IMR-90 (cell line): ENCODE measurements around the gene PPM1L. TPM values are rescaled to one million over a fixed set of nuclear protein-coding genes. Genes with fewer than 3 reads are reported as not detected.

Source experiments
- ATAC-seq: fragments of 200-7000 bp; cut with Tn5 transposase; 2 replicates; pipeline ENCODE4 v1.9.1; 2020; ENCODE audit warnings: low read depth, mild to moderate bottlenecking, moderate library complexity
- BruUV-seq: library from RNA; stranded (reverse); fragments of 400-500 nt; replicated peaks from 2 replicates; lab custom pipeline; 2021; lab: Mats Ljungman, UMichigan
- CTCF ChIA-PET: fragments of 300-600 bp; formaldehyde crosslinking; extraction: SDS; loops from one replicate; lab custom pipeline; 2021; ENCODE audit warnings: antibody characterized with exemption; lab: Yijun Ruan, JAX
- POLR2A ChIA-PET: fragments of 300-600 bp; sonication (Branson Sonifier 250); formaldehyde crosslinking; loops from one replicate; lab custom pipeline; 2022; ENCODE audit warnings: antibody characterized with exemption; ENCODE audit not compliant: unreplicated experiment; lab: Charles Lee
- DNase-seq: peaks from one replicate; pipeline ENCODE4 v3.0.0; 2013
- H2AFZ ChIP-seq: replicated peaks from 2 replicates; pipeline ENCODE3; 2013; ENCODE audit warnings: low read length, mild to moderate bottlenecking; ENCODE audit not compliant: poor library complexity
- H2AK5ac ChIP-seq: 2 replicates; pipeline ENCODE4 v1.6.1; 2013; ENCODE audit warnings: low read depth, low read length, inconsistent platforms
- H2AK9ac ChIP-seq: replicated peaks from 2 replicates; pipeline ENCODE3; 2013; ENCODE audit warnings: mild to moderate bottlenecking, low read depth, low read length, moderate library complexity; ENCODE audit not compliant: poor library complexity
- H2BK120ac ChIP-seq: 2 replicates; pipeline ENCODE4 v1.6.1; 2013; ENCODE audit warnings: low read depth, low read length, inconsistent platforms
- H2BK15ac ChIP-seq: 3 replicates; pipeline ENCODE4 v1.6.1; 2013; ENCODE audit warnings: low read depth, low read length, inconsistent platforms
- H2BK20ac ChIP-seq: 2 replicates; pipeline ENCODE4 v1.6.1; 2013; ENCODE audit warnings: low read depth, mild to moderate bottlenecking, inconsistent platforms, low read length, moderate library complexity
- H2BK5ac ChIP-seq: 2 replicates; pipeline ENCODE4 v1.6.1; 2013; ENCODE audit warnings: mild to moderate bottlenecking, low read depth, low read length, inconsistent platforms; ENCODE audit not compliant: poor library complexity, severe bottlenecking
- H3K14ac ChIP-seq: replicated peaks from 2 replicates; pipeline ENCODE4 v1.6.1; 2013; ENCODE audit warnings: low read depth, low read length, inconsistent platforms
- H3K18ac ChIP-seq: 2 replicates; pipeline ENCODE4 v1.6.1; 2013; ENCODE audit warnings: low read depth, low read length, control low read depth
- H3K23ac ChIP-seq: 2 replicates; pipeline ENCODE4 v1.6.1; 2013; ENCODE audit warnings: low read depth, low read length, inconsistent platforms
- H3K27ac ChIP-seq: 2 replicates; pipeline ENCODE4 v1.5.1; 2013; ENCODE audit warnings: mild to moderate bottlenecking, control low read depth, low read length; ENCODE audit not compliant: insufficient read depth
- H3K27me3 ChIP-seq: 2 replicates; pipeline ENCODE4 v1.6.1; 2013; ENCODE audit warnings: low read length; ENCODE audit not compliant: control insufficient read depth, insufficient read depth
- H3K36me3 ChIP-seq: 2 replicates; pipeline ENCODE4 v1.6.1; 2013; ENCODE audit warnings: low read length, mixed read lengths; ENCODE audit not compliant: control insufficient read depth, insufficient read depth
- H3K4ac ChIP-seq: 2 replicates; pipeline ENCODE4 v1.6.1; 2013; ENCODE audit warnings: low read depth, low read length, inconsistent platforms
- H3K4me1 ChIP-seq: 2 replicates; pipeline ENCODE4 v1.6.1; 2013; ENCODE audit warnings: low read length, mixed read lengths; ENCODE audit not compliant: control insufficient read depth, insufficient read depth
- H3K4me2 ChIP-seq: 2 replicates; pipeline ENCODE4 v1.6.1; 2013; ENCODE audit warnings: low read depth, mild to moderate bottlenecking, control low read depth, low read length, moderate library complexity
- H3K4me3 ChIP-seq: 2 replicates; pipeline ENCODE4 v1.5.1; 2013; ENCODE audit warnings: low read depth, mild to moderate bottlenecking, control low read depth, low read length, moderate library complexity; ENCODE audit not compliant: insufficient read depth
- H3K56ac ChIP-seq: 2 replicates; pipeline ENCODE4 v1.6.1; 2013; ENCODE audit warnings: low read length, inconsistent platforms; ENCODE audit not compliant: insufficient read depth; ENCODE audit errors: extremely low read depth
- H3K79me1 ChIP-seq, 2 experiments: 2 replicates each; pipeline ENCODE4 v1.6.1; 2013; ENCODE audit warnings: low read length in 2 of 2, inconsistent platforms in 1 of 2, low read depth in 1 of 2
- H3K9ac ChIP-seq: 2 replicates; pipeline ENCODE4 v1.6.1; 2013; ENCODE audit warnings: low read depth, low read length, control low read depth
- H3K9me1 ChIP-seq: 2 replicates; pipeline ENCODE4 v1.6.1; 2013; ENCODE audit warnings: low read length, inconsistent platforms; ENCODE audit not compliant: insufficient read depth
- H3K9me3 ChIP-seq: 2 replicates; pipeline ENCODE4 v1.6.1; 2013; ENCODE audit warnings: low read length; ENCODE audit not compliant: control insufficient read depth, insufficient read depth
- H4K20me1 ChIP-seq: 2 replicates; pipeline ENCODE4 v1.6.1; 2013; ENCODE audit warnings: low read length, inconsistent platforms; ENCODE audit not compliant: insufficient read depth
- H4K5ac ChIP-seq: 2 replicates; pipeline ENCODE4 v1.6.1; 2013; ENCODE audit warnings: mild to moderate bottlenecking, low read depth, low read length, control low read depth
- H4K8ac ChIP-seq, 2 experiments: 2 replicates each; pipeline ENCODE4 v1.6.1; 2013; ENCODE audit warnings: low read depth in 2 of 2, low read length in 2 of 2, control low read depth in 1 of 2, inconsistent platforms in 1 of 2
- H4K91ac ChIP-seq: 2 replicates; pipeline ENCODE4 v1.6.1; 2013; ENCODE audit warnings: low read depth, low read length, inconsistent platforms; ENCODE audit not compliant: insufficient read depth
- BHLHE40 ChIP-seq: fragments of 150-350 bp; IDR thresholded peaks from 2 replicates; pipeline ENCODE4 v1.6.1; 2016; ENCODE audit warnings: mild to moderate bottlenecking, low read depth, low read length
- CHD1 ChIP-seq: IDR thresholded peaks from 2 replicates; pipeline ENCODE4 v1.6.1; 2012; ENCODE audit warnings: low read depth, low read length, improper control_type of control experiment
- MXI1 ChIP-seq: IDR thresholded peaks from 2 replicates; pipeline ENCODE4 v1.6.1; 2012; ENCODE audit warnings: low read depth, mild to moderate bottlenecking, low read length, moderate library complexity, borderline replicate concordance
- POLR2A ChIP-seq: IDR thresholded peaks from 2 replicates; pipeline ENCODE4 v1.6.1; 2012; ENCODE audit warnings: mild to moderate bottlenecking, low read depth, low read length
- RFX5 ChIP-seq: IDR thresholded peaks from 2 replicates; pipeline ENCODE4 v1.8.0; 2012; ENCODE audit warnings: low read depth, mild to moderate bottlenecking, low read length, moderate library complexity
- WGBS, 2 experiments: methylation state at CpG; one replicate each; pipeline versions ENCODE4 v1.1.5 to v1.1.7; 2013; ENCODE audit warnings: missing lambda C conversion rate in 2 of 2; ENCODE audit not compliant: insufficient read length in 1 of 2; ENCODE audit errors: extremely low coverage in 2 of 2; 5-methylcytosine and 5-hydroxymethylcytosine counted together
- dilution Hi-C: fragments of 300-500 bp; cut with HindIII; formaldehyde crosslinking; loops from one replicate; pipeline ENCODE4 v1.14.3; 2018; ENCODE audit warnings: low sequenced_read_pairs; ENCODE audit not compliant: unreplicated experiment
- in situ Hi-C: fragments of 300-500 bp; cut with MboI; formaldehyde crosslinking; loops from 3 replicates; pipeline ENCODE4 v1.14.3; 2019; ENCODE audit warnings: low sequenced_read_pairs, inconsistent platforms, mixed read lengths
- intact Hi-C: fragments of 100-400 bp; cut with micrococcal nuclease; formaldehyde crosslinking; loops from 2 replicates; pipeline ENCODE4 v1.10.0; 2022
- polyA plus RNA-seq, 3 experiments: library from polyadenylated mRNA; depleted of rRNA; stranded (reverse); fragments of >200 nt; gene quantifications; 2 replicates each; pipeline ENCODE4 v1.2.3, GENCODE V29; 2012; ENCODE audit warnings: low replicate concordance in 1 of 3
- total RNA-seq: library from RNA; depleted of rRNA; stranded (reverse); fragments of >200 nt; gene quantifications from 2 replicates; pipeline ENCODE4 v1.2.3, GENCODE V29; 2012
- TF ChIP-seq, protein P1 (sequence below): conservative IDR thresholded peaks from 2 replicates; pipeline ENCODE4 v1.5.1; 2012; ENCODE audit warnings: mild to moderate bottlenecking, low read depth, low read length, improper control_type of control experiment

The PPM1L gene
- total and polyA plus RNA-seq, 2 of the 4 experiments (the other 2 are of a cell fraction): 0.14 to 0.18 TPM

DNA sequence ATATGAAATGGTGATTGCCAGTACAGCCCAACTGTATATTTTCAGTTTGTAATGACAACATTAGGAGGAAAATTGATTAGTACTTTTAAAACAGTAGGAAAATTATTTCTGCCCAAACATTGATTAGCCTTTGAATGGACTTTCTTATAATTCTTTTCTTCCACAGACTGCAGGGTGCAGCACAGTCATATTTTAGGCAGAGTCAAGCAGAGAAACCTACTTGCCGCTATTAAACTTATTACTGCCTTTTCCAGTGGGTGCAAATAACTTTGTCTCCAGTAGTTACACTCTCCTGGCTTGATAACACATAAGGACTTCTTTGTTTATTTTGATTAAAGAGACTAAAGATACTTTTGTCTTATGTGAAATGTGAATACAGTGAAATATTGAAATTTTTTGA is 85.4 kb downstream of the PPM1L start:
- H3K4me3 ChIP-seq: no peak overlapping the region
- WGBS, 2 experiments: no CpG with 5 or more reads among the region's 1 CpG
- H3K23ac ChIP-seq: no peak overlapping the region
- no peak overlapping the region for H3K14ac ChIP-seq
- H2AK5ac ChIP-seq: no peak overlapping the region
- H3K18ac ChIP-seq: no peak overlapping the region
- no peak for ATAC-seq
- H3K56ac ChIP-seq: no peak overlapping the region
- no peak overlapping the region for H3K9ac ChIP-seq
- no peak overlapping the region for H3K27ac ChIP-seq
- dilution Hi-C loops: no loop called here
- in situ Hi-C loops: no loop called here
- TF ChIP-seq BHLHE40 (no peak), MXI1 (no peak), CHD1 (no peak), POLR2A (no peak), RFX5 (no peak)
- TF ChIP-seq, protein P1, sequence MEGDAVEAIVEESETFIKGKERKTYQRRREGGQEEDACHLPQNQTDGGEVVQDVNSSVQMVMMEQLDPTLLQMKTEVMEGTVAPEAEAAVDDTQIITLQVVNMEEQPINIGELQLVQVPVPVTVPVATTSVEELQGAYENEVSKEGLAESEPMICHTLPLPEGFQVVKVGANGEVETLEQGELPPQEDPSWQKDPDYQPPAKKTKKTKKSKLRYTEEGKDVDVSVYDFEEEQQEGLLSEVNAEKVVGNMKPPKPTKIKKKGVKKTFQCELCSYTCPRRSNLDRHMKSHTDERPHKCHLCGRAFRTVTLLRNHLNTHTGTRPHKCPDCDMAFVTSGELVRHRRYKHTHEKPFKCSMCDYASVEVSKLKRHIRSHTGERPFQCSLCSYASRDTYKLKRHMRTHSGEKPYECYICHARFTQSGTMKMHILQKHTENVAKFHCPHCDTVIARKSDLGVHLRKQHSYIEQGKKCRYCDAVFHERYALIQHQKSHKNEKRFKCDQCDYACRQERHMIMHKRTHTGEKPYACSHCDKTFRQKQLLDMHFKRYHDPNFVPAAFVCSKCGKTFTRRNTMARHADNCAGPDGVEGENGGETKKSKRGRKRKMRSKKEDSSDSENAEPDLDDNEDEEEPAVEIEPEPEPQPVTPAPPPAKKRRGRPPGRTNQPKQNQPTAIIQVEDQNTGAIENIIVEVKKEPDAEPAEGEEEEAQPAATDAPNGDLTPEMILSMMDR: no peak
- H3K27me3 ChIP-seq: no peaks in the 10 kb centered on the region
- H2BK5ac ChIP-seq: no peak overlapping the region
- no peaks in the 10 kb centered on the region for H3K36me3 ChIP-seq
- H3K4me2 ChIP-seq: no peak overlapping the region
- CTCF ChIA-PET: no interaction called here
- H4K20me1 ChIP-seq: no peaks in the 10 kb centered on the region
- no peaks in the 10 kb centered on the region for H3K79me1 ChIP-seq
- no peak overlapping the region for H2AK9ac ChIP-seq
- H3K4me1 ChIP-seq: no peaks in the 10 kb centered on the region
- intact Hi-C loops: no loop called here
- H3K4ac ChIP-seq: no peak overlapping the region
- H2BK120ac ChIP-seq: no peak overlapping the region
- no peak for DNase-seq
- H2AFZ ChIP-seq: no peak overlapping the region
- no TSS peak for BruUV-seq
- H2BK20ac ChIP-seq: no peak overlapping the region
- H4K8ac ChIP-seq: no peak overlapping the region
- H2BK15ac ChIP-seq: no peak overlapping the region
- H4K91ac ChIP-seq: no peak overlapping the region
- H3K9me3 ChIP-seq: no peaks in the 10 kb centered on the region
- H4K5ac ChIP-seq: no peak overlapping the region
- POLR2A ChIA-PET: no interaction called here
- no peaks in the 10 kb centered on the region for H3K9me1 ChIP-seq
